ENCODE data around the gene STON2. TPM values are rescaled to one million over a fixed set of nuclear protein-coding genes. Genes with fewer than 3 reads are reported as not detected.

STON2 gene
- total and polyA plus RNA-seq, 2 of the 13 experiments (the other 11 are each of a cell fraction or from before 2014, with no cell fraction given): 2.1 to 11.0 TPM

DNA sequence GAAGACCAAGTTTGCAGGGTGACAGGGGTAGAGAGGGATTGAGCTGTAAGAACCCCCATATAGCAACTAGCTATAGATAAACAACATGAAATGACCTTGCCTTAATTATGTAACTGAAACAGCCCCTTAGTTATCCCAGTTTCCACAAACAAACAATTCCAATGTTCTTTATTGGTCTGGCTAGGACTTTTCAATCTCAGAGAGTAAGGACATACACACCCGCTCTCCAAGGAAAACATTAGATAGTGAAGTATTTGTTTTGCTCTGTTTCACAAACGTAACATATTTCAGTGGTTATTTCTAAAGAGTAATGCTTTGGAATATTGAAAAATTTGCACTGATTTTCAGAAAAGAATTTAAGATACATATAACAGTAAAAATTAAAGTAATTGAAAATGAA is 127.8 kb downstream of the STON2 start:
- 83% methylated on average over 2 of the region's 2 CpGs for WGBS (ENCODE audit: low lambda C conversion rate)
- ChIA-PET CTCF (ENCODE audit: low intra/inter-chr PET ratio, low total read pairs) (no interaction called here), POLR2A (no interaction called here)
- Histone ChIP-seq H3K79me2 (ENCODE audit: insufficient read depth, low read length) (no peaks in the 10 kb centered on the region), H2AFZ (ENCODE audit: low read length) (no peak overlapping the region), H3K9ac (ENCODE audit: insufficient read depth, low read depth, low read length) (no peak overlapping the region), H3K36me3 (replicated peaks in 1 of 2; ENCODE audit: control insufficient read depth in 1 of 2, insufficient read depth in 2 of 2, low read length in 2 of 2) (no peaks in the 10 kb centered on the region), H3K27me3 (ENCODE audit: control insufficient read depth in 1 of 2, insufficient read depth in 2 of 2, low read length in 2 of 2) (no peaks in the 10 kb centered on the region), H3K4me3 (replicated peaks in 1 of 3; ENCODE audit: insufficient read depth in 1 of 3, low read depth in 2 of 3, low read length in 3 of 3) (no peak overlapping the region), H3K4me2 (ENCODE audit: low read depth, low read length) (no peak overlapping the region), H4K20me1 (ENCODE audit: insufficient read depth, low read length) (no peaks in the 10 kb centered on the region), H3K4me1 (ENCODE audit: insufficient read depth, low read length) (peaks cover 26% of the 10 kb centered on the region), H3K27ac (ENCODE audit: extremely low read length, insufficient read depth, low read length) (no peak overlapping the region), H3K9me3 (ENCODE audit: low read length) (no peaks in the 10 kb centered on the region)
- in situ Hi-C loops (cut with HindIII; ENCODE audit: extremely low pct_ligation_motif_present, low pct_unique_long_range_greater_than_20kb) (loop anchor here (5.0 kb wide), 1 partner anchor 180 kb away; no protein-coding TSS in a partner anchor), intact Hi-C loops (cut with micrococcal nuclease; ENCODE audit: unreplicated experiment) (no loop called here)
- DNase-seq (ENCODE audit: low spot score) (no peak), FAIRE-seq (no peak), ATAC-seq (no peak)
- TF ChIP-seq, protein P1, sequence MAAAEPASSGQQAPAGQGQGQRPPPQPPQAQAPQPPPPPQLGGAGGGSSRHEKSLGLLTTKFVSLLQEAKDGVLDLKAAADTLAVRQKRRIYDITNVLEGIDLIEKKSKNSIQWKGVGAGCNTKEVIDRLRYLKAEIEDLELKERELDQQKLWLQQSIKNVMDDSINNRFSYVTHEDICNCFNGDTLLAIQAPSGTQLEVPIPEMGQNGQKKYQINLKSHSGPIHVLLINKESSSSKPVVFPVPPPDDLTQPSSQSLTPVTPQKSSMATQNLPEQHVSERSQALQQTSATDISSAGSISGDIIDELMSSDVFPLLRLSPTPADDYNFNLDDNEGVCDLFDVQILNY (CRISPR knock-in tag; conservative IDR thresholded peaks at IDR 0.05): no peak
- no peak for TF ChIP-seq ATRX (CRISPR knock-in tag; IDR thresholded peaks at IDR 0.05; ENCODE audit: borderline replicate concordance)
- no peak for TF ChIP-seq RFXANK (CRISPR knock-in tag; IDR thresholded peaks at IDR 0.05)
- TF ChIP-seq RCOR2 (CRISPR knock-in tag; IDR thresholded peaks at IDR 0.05): no peak
- TF ChIP-seq ZNF367 (CRISPR knock-in tag; IDR thresholded peaks at IDR 0.05; ENCODE audit: borderline replicate concordance): no peak
- BruUV-seq (replicated peaks): no TSS peak

DNA sequence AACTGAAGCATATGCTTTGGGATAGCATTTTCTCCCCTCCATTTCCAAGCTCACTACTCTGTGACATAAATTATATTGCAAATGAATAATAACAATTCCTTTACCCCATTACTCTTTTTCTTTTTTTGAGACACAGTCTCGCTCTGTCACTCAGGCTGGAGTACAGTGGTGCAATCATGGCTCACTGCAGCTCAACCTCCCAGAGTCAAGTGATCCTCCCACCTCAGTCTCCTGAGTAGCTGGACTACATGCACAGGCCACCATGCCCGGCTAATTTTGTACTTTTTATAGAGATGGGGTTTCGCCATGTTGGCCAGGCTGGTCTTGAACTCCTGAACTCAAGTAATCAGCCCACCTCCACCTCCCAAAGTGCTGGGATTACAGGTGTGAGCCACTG is 130.1 kb downstream of the STON2 start:
- Histone ChIP-seq H3K79me2 (ENCODE audit: insufficient read depth, low read length) (no peaks in the 10 kb centered on the region), H3K9me3 (ENCODE audit: low read length) (no peaks in the 10 kb centered on the region), H3K27ac (ENCODE audit: extremely low read length, insufficient read depth, low read length) (no peak overlapping the region), H4K20me1 (ENCODE audit: insufficient read depth, low read length) (no peaks in the 10 kb centered on the region), H3K9ac (ENCODE audit: insufficient read depth, low read depth, low read length) (no peak overlapping the region), H3K4me1 (ENCODE audit: insufficient read depth, low read length) (peaks cover 6% of the 10 kb centered on the region; the same call in 1 of the 2 replicates), H3K4me2 (ENCODE audit: low read depth, low read length) (no peak overlapping the region), H3K27me3 (ENCODE audit: control insufficient read depth in 1 of 2, insufficient read depth in 2 of 2, low read length in 2 of 2) (no peaks in the 10 kb centered on the region), H3K36me3 (replicated peaks in 1 of 2; ENCODE audit: control insufficient read depth in 1 of 2, insufficient read depth in 2 of 2, low read length in 2 of 2) (no peaks in the 10 kb centered on the region), H3K4me3 (replicated peaks in 1 of 3; ENCODE audit: insufficient read depth in 1 of 3, low read depth in 2 of 3, low read length in 3 of 3) (no peak overlapping the region), H2AFZ (ENCODE audit: low read length) (no peak overlapping the region)
- ChIA-PET POLR2A (interaction anchor here (1.0 to 1.4 kb wide), 3 partner anchors 34 to 179 kb away, joined by 3 to 4 read pairs (median 4); partner anchors contain the start of gene GTF2A1), CTCF (ENCODE audit: low intra/inter-chr PET ratio, low total read pairs) (interaction anchor here (1.9 to 4.6 kb wide), 2 partner anchors 182 to 194 kb away, joined by 38 to 59 read pairs; no protein-coding TSS in a partner anchor)
- DNase-seq (ENCODE audit: low spot score): no peak
- no peak for ATAC-seq
- no TSS peak for BruUV-seq (replicated peaks)
- WGBS (ENCODE audit: low lambda C conversion rate): 74% methylated on average over 3 of the region's 3 CpGs
- intact Hi-C loops (cut with micrococcal nuclease; ENCODE audit: unreplicated experiment) (loop anchor here (1.0 to 2.0 kb wide), 4 partner anchors 33 to 194 kb away; no protein-coding TSS in a partner anchor), in situ Hi-C loops (cut with HindIII; ENCODE audit: extremely low pct_ligation_motif_present, low pct_unique_long_range_greater_than_20kb) (loop anchor here (5.0 kb wide), 1 partner anchor 182 kb away; no protein-coding TSS in a partner anchor)
- FAIRE-seq: no peak
- no peak for TF ChIP-seq ZNF598 (CRISPR knock-in tag; IDR thresholded peaks at IDR 0.05; ENCODE audit: borderline replicate concordance)
- no peak for TF ChIP-seq MXD4 (CRISPR knock-in tag; IDR thresholded peaks at IDR 0.05)
- TF ChIP-seq, protein P2, sequence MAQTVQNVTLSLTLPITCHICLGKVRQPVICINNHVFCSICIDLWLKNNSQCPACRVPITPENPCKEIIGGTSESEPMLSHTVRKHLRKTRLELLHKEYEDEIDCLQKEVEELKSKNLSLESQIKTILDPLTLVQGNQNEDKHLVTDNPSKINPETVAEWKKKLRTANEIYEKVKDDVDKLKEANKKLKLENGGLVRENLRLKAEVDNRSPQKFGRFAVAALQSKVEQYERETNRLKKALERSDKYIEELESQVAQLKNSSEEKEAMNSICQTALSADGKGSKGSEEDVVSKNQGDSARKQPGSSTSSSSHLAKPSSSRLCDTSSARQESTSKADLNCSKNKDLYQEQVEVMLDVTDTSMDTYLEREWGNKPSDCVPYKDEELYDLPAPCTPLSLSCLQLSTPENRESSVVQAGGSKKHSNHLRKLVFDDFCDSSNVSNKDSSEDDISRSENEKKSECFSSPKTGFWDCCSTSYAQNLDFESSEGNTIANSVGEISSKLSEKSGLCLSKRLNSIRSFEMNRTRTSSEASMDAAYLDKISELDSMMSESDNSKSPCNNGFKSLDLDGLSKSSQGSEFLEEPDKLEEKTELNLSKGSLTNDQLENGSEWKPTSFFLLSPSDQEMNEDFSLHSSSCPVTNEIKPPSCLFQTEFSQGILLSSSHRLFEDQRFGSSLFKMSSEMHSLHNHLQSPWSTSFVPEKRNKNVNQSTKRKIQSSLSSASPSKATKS (CRISPR knock-in tag; IDR thresholded peaks at IDR 0.05): no peak
- TF ChIP-seq, protein P3, sequence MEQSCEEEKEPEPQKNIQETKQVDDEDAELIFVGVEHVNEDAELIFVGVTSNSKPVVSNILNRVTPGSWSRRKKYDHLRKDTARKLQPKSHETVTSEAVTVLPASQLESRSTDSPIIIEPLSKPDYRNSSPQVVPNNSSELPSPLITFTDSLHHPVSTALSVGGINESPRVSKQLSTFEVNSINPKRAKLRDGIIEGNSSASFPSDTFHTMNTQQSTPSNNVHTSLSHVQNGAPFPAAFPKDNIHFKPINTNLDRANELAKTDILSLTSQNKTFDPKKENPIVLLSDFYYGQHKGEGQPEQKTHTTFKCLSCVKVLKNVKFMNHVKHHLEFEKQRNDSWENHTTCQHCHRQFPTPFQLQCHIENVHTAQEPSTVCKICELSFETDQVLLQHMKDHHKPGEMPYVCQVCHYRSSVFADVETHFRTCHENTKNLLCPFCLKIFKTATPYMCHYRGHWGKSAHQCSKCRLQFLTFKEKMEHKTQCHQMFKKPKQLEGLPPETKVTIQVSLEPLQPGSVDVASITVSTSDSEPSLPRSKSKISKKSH (CRISPR knock-in tag; IDR thresholded peaks at IDR 0.05; ENCODE audit: borderline replicate concordance): no peak
- TF ChIP-seq, protein P4, sequence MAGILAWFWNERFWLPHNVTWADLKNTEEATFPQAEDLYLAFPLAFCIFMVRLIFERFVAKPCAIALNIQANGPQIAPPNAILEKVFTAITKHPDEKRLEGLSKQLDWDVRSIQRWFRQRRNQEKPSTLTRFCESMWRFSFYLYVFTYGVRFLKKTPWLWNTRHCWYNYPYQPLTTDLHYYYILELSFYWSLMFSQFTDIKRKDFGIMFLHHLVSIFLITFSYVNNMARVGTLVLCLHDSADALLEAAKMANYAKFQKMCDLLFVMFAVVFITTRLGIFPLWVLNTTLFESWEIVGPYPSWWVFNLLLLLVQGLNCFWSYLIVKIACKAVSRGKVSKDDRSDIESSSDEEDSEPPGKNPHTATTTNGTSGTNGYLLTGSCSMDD (CRISPR knock-in tag; IDR thresholded peaks at IDR 0.05): no peak
- TF ChIP-seq, protein P5, sequence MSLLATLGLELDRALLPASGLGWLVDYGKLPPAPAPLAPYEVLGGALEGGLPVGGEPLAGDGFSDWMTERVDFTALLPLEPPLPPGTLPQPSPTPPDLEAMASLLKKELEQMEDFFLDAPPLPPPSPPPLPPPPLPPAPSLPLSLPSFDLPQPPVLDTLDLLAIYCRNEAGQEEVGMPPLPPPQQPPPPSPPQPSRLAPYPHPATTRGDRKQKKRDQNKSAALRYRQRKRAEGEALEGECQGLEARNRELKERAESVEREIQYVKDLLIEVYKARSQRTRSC (CRISPR knock-in tag; IDR thresholded peaks at IDR 0.05; ENCODE audit: low read depth): no peak
- no peak for TF ChIP-seq MAF1 (CRISPR knock-in tag; IDR thresholded peaks at IDR 0.05; ENCODE audit: borderline replicate concordance)
